Astrocyte (in vitro differentiated cells and primary cell): ENCODE data around the gene MYH13.

Source experiments
- CTCF ChIP-seq: IDR thresholded peaks from 2 replicates; pipeline ENCODE4 v1.5.1; 2011; ENCODE audit warnings: low read depth, mild to moderate bottlenecking, inconsistent platforms, low read length, moderate library complexity; ENCODE audit not compliant: insufficient read depth
- EZH2 ChIP-seq: IDR thresholded peaks from 2 replicates; pipeline ENCODE4 v1.6.1; 2012; ENCODE audit warnings: mild to moderate bottlenecking, low read length, inconsistent platforms; ENCODE audit not compliant: insufficient read depth

DNA sequence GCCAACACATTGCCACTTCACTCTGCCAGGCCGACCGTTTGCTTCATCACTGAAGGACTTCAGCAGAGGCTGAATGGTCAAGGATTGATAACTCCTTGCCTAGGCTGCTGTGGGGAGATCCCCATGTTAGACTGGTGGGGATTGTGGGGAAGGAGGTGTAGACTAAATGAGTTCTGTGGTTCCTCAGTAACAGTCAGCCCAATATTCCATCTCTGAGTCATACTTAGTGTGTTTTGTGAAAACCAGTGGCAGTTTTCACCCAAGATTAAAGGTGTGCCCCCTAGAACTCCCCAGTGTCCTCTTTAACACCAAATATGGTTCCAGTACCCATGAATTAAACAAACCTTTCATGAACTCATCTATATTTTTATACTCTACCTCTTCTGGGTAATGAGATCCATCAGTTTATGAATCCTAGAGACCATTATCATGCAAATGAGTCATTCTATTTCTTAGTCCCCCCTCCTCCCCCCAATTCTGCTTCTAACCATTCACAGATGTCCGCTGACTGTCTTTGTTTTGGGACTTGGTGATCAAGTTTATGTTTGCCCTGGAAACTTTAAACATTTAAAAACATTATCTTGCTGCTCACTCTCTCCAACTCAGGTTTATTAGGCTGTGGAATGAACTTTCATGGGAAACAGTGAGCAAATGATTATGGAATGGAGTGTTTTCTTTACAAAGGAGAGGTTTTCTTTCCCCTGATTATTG lies 107.6 kb downstream of the MYH13 start:
- TF ChIP-seq CTCF, result no peak
- no peak for TF ChIP-seq EZH2
